ENCODE results near the gene ERH. TPM values are rescaled to one million over a fixed set of nuclear protein-coding genes. Genes with fewer than 3 reads are reported as not detected.
A peak's percentile ranks its signal among the peaks of the same experiment; 100 is the strongest.

Gene ERH
- 252 and 337 TPM in 2 replicates for total RNA-seq (ENCODE audit: low replicate concordance)

GRCh38 chr14:69398053-69398817, at the start of gene ERH, which contains the start of gene SLC39A9:
TSS of gene ERH (minus strand) at chr14:69398299. CDS start at chr14:69398233, 66 bp downstream.
TSS of gene SLC39A9 (plus strand) at chr14:69398692. CDS start at chr14:69399370, 678 bp downstream.
- Histone ChIP-seq H3K27ac (peak within 1 kb of the TSS; percentile 83), H3K4me1 (peaks cover 35% of the 10 kb centered on the region), H2AFZ (replicated peaks) (peak within 1 kb of the TSS; percentile 99), H3K27me3 (no peaks in the 10 kb centered on the region), H3K9ac (peak within 1 kb of the TSS; percentile 98), H3K4me3 (peak within 1 kb of the TSS; percentile 93), H4K20me1 (ENCODE audit: low read depth) (peaks cover 72% of the 10 kb centered on the region), H3K9me3 (ENCODE audit: low read depth) (no peaks in the 10 kb centered on the region), H3K36me3 (peaks cover 19% of the 10 kb centered on the region), H3F3A (ENCODE audit: low read depth) (peaks cover 9% of the 10 kb centered on the region), H3K4me2 (peak within 1 kb of the TSS; percentile 84), H3K79me2 (ENCODE audit: low read depth) (peaks cover 96% of the 10 kb centered on the region)
- Mint-ChIP-seq H3K27ac (peak within 1 kb of the TSS; percentile 100), H3K27me3 (ENCODE audit: insufficient read depth, low read depth) (no peaks in the 10 kb centered on the region), H3K4me1 (peaks cover 36% of the 10 kb centered on the region), H3K36me3 (peaks cover 21% of the 10 kb centered on the region), H3K9me3 (no peaks in the 10 kb centered on the region), H3K4me3 (peak within 1 kb of the TSS; percentile 94)
- no peak for TF ChIP-seq EZH2phosphoT487 (IDR thresholded peaks at IDR 0.05)
- no peak for TF ChIP-seq EZH2 (IDR thresholded peaks at IDR 0.05)
- no peak for TF ChIP-seq CTCF (IDR thresholded peaks at IDR 0.05)
- peak; percentile 97 for DNase-seq (ENCODE audit: low spot score)

DNA sequence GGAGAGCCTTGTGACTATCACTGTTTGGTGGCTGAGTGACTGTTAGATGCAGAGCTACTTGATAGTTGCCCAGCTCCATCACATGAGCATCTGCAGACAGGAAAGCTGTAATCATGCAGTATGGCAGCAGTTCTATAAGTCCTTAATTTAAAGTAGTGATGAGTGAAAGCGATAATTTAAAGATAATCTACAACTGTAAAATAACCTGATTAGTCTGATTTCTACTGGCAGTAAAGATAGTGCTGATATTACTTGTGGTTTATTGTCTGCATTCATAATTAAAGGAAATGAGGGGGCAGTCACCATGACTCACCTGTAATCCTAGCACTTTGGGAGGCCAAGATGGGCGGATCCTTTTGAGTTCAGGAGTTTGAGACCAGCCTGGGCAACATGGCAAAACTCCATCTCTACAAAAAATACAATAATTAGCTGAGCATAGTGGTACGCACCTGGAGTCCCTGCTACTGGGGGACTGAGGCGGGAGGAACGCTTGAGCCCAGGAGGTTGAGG, 45.3 kb upstream of the ERH start:
- Histone ChIP-seq H2AFZ (replicated peaks) (no peak overlapping the region), H3K4me2 (no peak overlapping the region), H3K4me3 (no peak overlapping the region), H3K9me3 (ENCODE audit: low read depth) (no peaks in the 10 kb centered on the region), H3K27me3 (no peaks in the 10 kb centered on the region), H3K79me2 (ENCODE audit: low read depth) (no peaks in the 10 kb centered on the region), H3K27ac (no peak overlapping the region), H3F3A (ENCODE audit: low read depth) (no peaks in the 10 kb centered on the region), H4K20me1 (ENCODE audit: low read depth) (no peaks in the 10 kb centered on the region), H3K36me3 (no peaks in the 10 kb centered on the region), H3K4me1 (no peaks in the 10 kb centered on the region), H3K9ac (no peak overlapping the region)
- Mint-ChIP-seq H3K27ac (no peak overlapping the region), H3K9me3 (no peaks in the 10 kb centered on the region), H3K4me1 (no peaks in the 10 kb centered on the region), H3K36me3 (peaks cover 14% of the 10 kb centered on the region), H3K4me3 (no peak overlapping the region), H3K27me3 (ENCODE audit: insufficient read depth, low read depth) (no peaks in the 10 kb centered on the region)
- DNase-seq (ENCODE audit: low spot score), result no peak
- TF ChIP-seq CTCF (IDR thresholded peaks at IDR 0.05) (no peak), EZH2phosphoT487 (IDR thresholded peaks at IDR 0.05) (no peak), EZH2 (IDR thresholded peaks at IDR 0.05) (no peak)

- H3K4me1 ChIP-seq, result no peaks in the 10 kb centered on the region
- Mint-ChIP-seq H3K36me3 (peaks cover 12% of the 10 kb centered on the region), H3K9me3 (no peaks in the 10 kb centered on the region), H3K27me3 (ENCODE audit: insufficient read depth, low read depth) (no peaks in the 10 kb centered on the region), H3K4me3 (no peak overlapping the region), H3K4me1 (no peaks in the 10 kb centered on the region), H3K27ac (no peak overlapping the region)
- H3K9ac ChIP-seq, result no peak overlapping the region
- H3K4me2 ChIP-seq, result no peak overlapping the region
- no peaks in the 10 kb centered on the region for H3K9me3 ChIP-seq (ENCODE audit: low read depth)
- no peak overlapping the region for H2AFZ ChIP-seq (replicated peaks)
- no peaks in the 10 kb centered on the region for H3K36me3 ChIP-seq
- no peaks in the 10 kb centered on the region for H3F3A ChIP-seq (ENCODE audit: low read depth)
- no peaks in the 10 kb centered on the region for H3K79me2 ChIP-seq (ENCODE audit: low read depth)
- H3K27ac ChIP-seq, result no peak overlapping the region
- no peak for DNase-seq (ENCODE audit: low spot score)
- no peak for TF ChIP-seq EZH2 (IDR thresholded peaks at IDR 0.05)
- no peak for TF ChIP-seq CTCF (IDR thresholded peaks at IDR 0.05)
- TF ChIP-seq EZH2phosphoT487 (IDR thresholded peaks at IDR 0.05), result no peak
- H4K20me1 ChIP-seq (ENCODE audit: low read depth), result no peaks in the 10 kb centered on the region
- H3K27me3 ChIP-seq, result no peaks in the 10 kb centered on the region
- H3K4me3 ChIP-seq, result no peak overlapping the region
Observed at GRCh38 chr14:69441948-69442347, 43.8 kb upstream of the ERH start.
